ENCODE results near the gene DHFR.
"Not testable (repeated sequence)": the region's sequence is repeated elsewhere in the genome, so short reads cannot be mapped to it uniquely, and the experiment has no call there.

The DHFR gene

GRCh38 chr5:80594810-80595209, 60.0 kb downstream of the DHFR start:
- no peak for DNase-seq (ENCODE audit: low read depth)

- DNase-seq (ENCODE audit: low read depth): no peak
These were observed 62.0 kb downstream of the DHFR start for GRCh38 chr5:80592761-80593160.

DNA sequence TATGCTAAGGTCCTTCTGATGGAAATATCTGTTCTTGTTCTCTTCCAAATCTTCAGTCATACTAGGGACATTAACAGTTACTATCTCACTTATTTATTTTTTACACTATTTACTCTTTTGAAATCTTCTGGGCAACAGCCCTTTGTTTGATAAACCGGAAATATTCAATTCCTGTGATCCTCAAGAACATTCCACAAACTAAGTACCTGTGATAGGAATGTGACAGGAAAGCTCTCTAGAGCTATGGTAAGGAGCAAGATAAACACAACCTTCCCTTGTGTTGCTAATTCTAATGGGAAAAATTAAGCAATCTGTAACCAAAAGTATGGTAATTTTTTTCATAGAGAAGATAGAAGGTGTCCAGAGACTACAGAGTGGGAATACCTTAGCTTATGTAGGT, 62.7 kb downstream of the DHFR start:
- no peak for DNase-seq (ENCODE audit: low read depth)

DNA sequence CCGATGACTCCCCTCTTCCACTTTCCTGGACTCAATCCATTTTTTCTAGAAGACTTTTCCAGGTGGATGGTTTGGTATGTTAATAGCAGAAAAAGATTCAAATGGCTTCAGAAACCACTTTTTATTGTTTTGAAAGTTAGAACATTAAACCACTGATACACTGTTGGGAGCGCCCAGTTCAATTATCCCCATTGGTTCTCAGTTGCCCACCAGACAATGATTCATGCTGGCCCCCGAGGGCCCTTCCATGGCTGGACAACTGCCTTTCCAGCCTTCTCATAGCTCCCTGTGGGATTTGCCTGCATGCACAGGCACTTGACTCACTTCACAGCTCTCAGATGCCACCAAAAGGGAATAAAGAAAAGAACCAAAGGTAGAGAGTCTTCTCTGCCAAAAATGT, 63.4 kb downstream of the DHFR start:
- no peak for DNase-seq (ENCODE audit: low read depth)

DNA sequence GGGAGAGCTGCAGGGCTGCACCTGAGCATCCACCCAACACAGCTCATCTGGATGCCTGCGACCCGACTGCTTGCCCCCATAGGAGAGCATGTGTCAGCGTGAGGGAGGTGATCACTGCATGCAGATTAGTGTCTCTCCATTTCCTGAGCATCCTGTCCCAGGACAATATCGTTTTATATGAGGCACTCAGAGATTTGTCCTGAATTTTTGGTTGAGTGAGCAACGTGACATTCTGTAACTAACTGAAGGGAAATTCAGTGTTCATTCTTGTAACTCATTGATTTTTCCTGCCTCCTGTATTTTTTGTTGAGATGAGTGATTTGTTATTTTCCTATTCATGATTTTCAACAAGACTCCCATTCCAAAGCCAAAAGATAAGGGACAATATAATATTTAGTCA, 64.0 kb downstream of the DHFR start:
- DNase-seq (ENCODE audit: low read depth): no peak

DNA sequence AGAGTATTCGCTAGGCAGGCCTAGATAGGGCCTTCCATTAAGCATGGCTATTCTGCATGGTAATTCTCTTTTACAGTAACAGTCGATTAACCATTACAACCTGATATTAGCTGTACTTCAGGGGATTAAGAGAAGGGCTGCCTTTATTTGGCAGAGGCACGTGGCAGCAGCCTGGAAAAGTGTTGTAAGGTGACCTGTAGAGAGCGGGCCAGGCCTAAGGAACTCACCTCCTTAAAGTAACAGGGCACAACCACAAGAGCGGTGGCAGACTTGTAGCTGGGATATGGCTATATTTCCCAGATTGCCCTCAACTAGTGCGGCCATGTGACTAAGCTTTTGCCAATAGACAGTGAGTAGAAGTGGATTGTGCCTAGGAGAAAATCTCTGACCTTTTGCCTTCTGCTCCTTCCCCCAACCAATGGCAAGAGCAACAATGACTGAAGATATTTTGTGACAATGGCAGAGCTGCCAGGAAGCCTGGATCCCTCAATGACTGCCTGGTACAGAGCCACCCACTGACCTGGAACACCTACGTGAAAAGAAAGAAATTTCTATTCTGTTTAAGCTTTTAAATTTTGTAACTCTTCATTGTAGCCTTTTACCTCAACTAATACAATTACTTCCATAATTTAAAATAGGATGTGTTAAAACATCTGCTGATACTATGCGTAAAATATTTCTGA, 65.8 kb downstream of the DHFR start:
- no peak for DNase-seq (ENCODE audit: low read depth)

- DNase-seq (ENCODE audit: low read depth): no peak
These were observed 70.0 kb downstream of the DHFR start for GRCh38 chr5:80584770-80585169.

DNA sequence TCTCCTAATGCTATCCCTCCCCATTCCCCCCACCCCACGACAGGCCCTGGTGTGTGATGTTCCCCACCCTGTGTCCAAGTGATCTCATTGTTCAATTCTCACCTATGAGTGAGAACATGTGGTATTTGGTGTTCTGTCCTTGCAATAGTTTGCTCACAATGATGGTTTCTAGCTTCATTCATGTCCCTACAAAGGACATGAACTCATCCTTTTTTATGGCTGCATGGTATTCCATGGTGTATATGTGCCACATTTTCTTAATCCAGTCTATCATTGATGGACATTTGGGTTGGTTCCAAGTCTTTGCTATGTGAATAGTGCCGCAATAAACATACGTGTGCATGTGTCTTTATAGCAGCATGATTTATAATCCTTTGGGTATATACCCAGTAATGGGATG, 74.5 kb downstream of the DHFR start:
- DNase-seq (ENCODE audit: low read depth): not testable (repeated sequence)

- DNase-seq (ENCODE audit: low read depth): no peak
These were observed 75.7 kb downstream of the DHFR start for GRCh38 chr5:80579050-80579449.

DNA sequence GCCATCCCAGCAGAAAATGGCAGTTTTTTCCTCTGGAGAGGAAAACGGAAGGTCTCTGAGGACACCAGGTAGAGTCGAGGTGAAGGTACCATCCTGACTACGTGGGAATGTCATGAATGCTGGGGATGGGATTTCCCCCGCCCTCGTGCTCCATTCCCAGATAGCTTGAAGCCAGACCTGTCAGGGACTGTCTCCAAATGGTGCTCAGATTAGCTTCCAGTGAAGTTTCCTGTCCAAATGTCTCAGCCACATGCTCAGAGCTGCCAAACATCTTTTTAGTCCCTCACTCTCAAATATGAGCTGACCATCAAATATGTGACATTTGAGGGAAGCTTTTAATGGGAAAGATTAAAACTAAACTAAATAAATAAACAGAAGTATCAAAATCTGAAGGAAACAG, 77.1 kb downstream of the DHFR start:
- DNase-seq (ENCODE audit: low read depth): no peak

GRCh38 chr5:80576383-80576782, 78.4 kb downstream of the DHFR start:
- no peak for DNase-seq (ENCODE audit: low read depth)

Data from GM04504 (cell line).